Astrocyte of the hippocampus (primary cell): ENCODE data around the gene TMEM163.

ENCODE experiments used
- DNase-seq: peaks from one replicate; pipeline ENCODE4 v3.0.0; 2011; ENCODE audit warnings: low read depth, low spot score

TMEM163 gene

GRCh38 chr2:134693359-134694330 is 25.2 kb downstream of the TMEM163 start:
- no peak for DNase-seq

GRCh38 chr2:134692499-134692898 is 26.3 kb downstream of the TMEM163 start:
- DNase-seq = no peak

GRCh38 chr2:134690629-134691215 is 28.1 kb downstream of the TMEM163 start:
- DNase-seq = peak; percentile 38

- DNase-seq = no peak
These were observed 29.5 kb downstream of the TMEM163 start for GRCh38 chr2:134689315-134689714.

GRCh38 chr2:134685967-134686366 is 32.8 kb downstream of the TMEM163 start:
- no peak for DNase-seq

- no peak for DNase-seq
These were observed 35.2 kb downstream of the TMEM163 start for GRCh38 chr2:134683561-134684112.

GRCh38 chr2:134682726-134683125 is 36.1 kb downstream of the TMEM163 start:
- no peak for DNase-seq

GRCh38 chr2:134681201-134681600 is 37.6 kb downstream of the TMEM163 start:
- DNase-seq = no peak

GRCh38 chr2:134679745-134680144 is 39.1 kb downstream of the TMEM163 start:
- peak; percentile 29 for DNase-seq

GRCh38 chr2:134679294-134679693 is 39.5 kb downstream of the TMEM163 start:
- DNase-seq = no peak

- DNase-seq = no peak
These were observed 40.7 kb downstream of the TMEM163 start for GRCh38 chr2:134677856-134678756.

GRCh38 chr2:134676960-134677359 is 41.8 kb downstream of the TMEM163 start:
- DNase-seq = no peak

GRCh38 chr2:134675314-134675713 is 43.5 kb downstream of the TMEM163 start:
- DNase-seq = no peak

GRCh38 chr2:134674687-134675086 is 44.1 kb downstream of the TMEM163 start:
- no peak for DNase-seq

GRCh38 chr2:134671513-134671912 is 47.3 kb downstream of the TMEM163 start:
- DNase-seq = no peak

GRCh38 chr2:134670955-134671354 is 47.8 kb downstream of the TMEM163 start:
- no peak for DNase-seq

GRCh38 chr2:134669731-134670669 is 48.8 kb downstream of the TMEM163 start:
- peak; percentile 15 for DNase-seq

GRCh38 chr2:134668821-134669220 is 50.0 kb downstream of the TMEM163 start:
- peak; percentile 56 for DNase-seq

- DNase-seq = no peak
These were observed 51.3 kb downstream of the TMEM163 start for GRCh38 chr2:134667541-134667940.

GRCh38 chr2:134667081-134667480 is 51.7 kb downstream of the TMEM163 start:
- no peak for DNase-seq
